Chondrocyte (in vitro differentiated cells): ENCODE measurements around the gene ZNF407. TPM values are rescaled to one million over a fixed set of nuclear protein-coding genes. Genes with fewer than 3 reads are reported as not detected.

ENCODE experiments used
- DNase-seq: peaks from one replicate; pipeline ENCODE4 v3.0.0; 2021; ENCODE audit warnings: mixed read lengths, low spot score
- H3K27ac Mint-ChIP-seq: one replicate; pipeline ENCODE4 v1.8.0; 2021; ENCODE audit warnings: mild to moderate bottlenecking, moderate library complexity, mixed read lengths; ENCODE audit not compliant: unreplicated experiment
- H3K27me3 Mint-ChIP-seq: 2 replicates; pipeline ENCODE4 v1.8.0; 2021; ENCODE audit warnings: low read depth, mixed read lengths
- H3K36me3 Mint-ChIP-seq: 2 replicates; pipeline ENCODE4 v1.8.0; 2021; ENCODE audit warnings: low read depth, mixed read lengths
- H3K4me1 Mint-ChIP-seq: 2 replicates; pipeline ENCODE4 v1.8.0; 2021; ENCODE audit warnings: low read depth, mild to moderate bottlenecking, mixed read lengths
- H3K4me3 Mint-ChIP-seq: one replicate; pipeline ENCODE4 v1.8.0; 2021; ENCODE audit warnings: mild to moderate bottlenecking, moderate library complexity, mixed read lengths; ENCODE audit not compliant: unreplicated experiment
- H3K9me3 Mint-ChIP-seq: 2 replicates; pipeline ENCODE4 v1.8.0; 2021; ENCODE audit warnings: low read depth, mixed read lengths
- total RNA-seq: library from RNA; stranded (reverse); gene quantifications from 3 replicates; pipeline ENCODE4 v1.2.1, GENCODE V29; 2021
- TF ChIP-seq, protein P1 (sequence below): fragments of 200-600 bp; sonication (generic); IDR thresholded peaks from 2 replicates; pipeline ENCODE4 v1.5.0; 2021; ENCODE audit warnings: antibody characterized with exemption, mild to moderate bottlenecking, moderate library complexity

ZNF407 gene
- total RNA-seq, 1 donor from 2014 or later = 10.4 TPM

DNA sequence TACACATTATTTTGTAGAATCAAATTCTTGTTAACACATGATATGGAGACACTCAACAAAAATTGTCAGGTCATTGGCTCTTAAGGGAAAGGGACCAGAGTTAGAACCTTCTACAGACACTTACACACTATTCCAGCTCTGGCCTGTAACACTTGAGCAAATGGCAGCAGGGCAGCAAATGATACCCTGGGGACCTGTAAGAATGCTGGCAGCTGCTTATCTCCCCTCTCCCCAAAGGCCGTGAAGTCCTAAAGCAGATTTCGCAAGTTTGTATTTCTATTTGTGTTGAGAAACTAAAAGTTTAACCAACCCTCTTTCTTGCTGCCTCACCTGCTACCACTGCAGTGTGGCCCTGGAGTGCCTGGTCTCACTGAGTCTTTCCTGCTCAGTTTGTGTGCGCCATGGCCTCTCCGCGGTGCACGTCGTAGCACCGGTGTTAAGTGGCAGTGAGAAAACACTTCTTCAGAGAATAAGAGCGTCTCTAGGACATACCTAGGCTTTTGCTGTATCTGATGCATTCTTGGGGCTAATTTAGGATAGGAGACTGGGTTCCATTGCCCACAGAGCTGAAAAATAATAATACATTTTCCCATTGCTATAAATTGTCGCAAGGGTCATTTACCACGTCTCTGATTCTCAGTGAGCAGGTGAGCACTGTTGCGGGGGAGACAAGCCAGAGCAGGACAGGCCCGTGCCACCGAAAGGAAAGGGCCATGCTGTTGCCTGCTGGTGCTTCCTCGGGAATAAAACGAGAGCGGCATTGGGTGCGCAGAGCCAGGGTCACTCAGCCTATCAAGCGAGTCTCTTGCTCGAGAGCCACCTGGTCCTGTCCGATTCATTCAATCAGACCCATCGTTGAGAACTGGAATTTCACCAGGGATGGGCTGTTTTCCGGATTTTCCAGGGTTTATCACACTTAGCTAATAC lies 406.4 kb downstream of the ZNF407 start:
- Mint-ChIP-seq H3K27me3 (no peaks in the 10 kb centered on the region), H3K36me3 (no peaks in the 10 kb centered on the region), H3K4me3 (no peak overlapping the region), H3K4me1 (peaks cover 9% of the 10 kb centered on the region), H3K27ac (no peak overlapping the region), H3K9me3 (peaks cover 7% of the 10 kb centered on the region)
- DNase-seq = no peak
- TF ChIP-seq, protein P1, sequence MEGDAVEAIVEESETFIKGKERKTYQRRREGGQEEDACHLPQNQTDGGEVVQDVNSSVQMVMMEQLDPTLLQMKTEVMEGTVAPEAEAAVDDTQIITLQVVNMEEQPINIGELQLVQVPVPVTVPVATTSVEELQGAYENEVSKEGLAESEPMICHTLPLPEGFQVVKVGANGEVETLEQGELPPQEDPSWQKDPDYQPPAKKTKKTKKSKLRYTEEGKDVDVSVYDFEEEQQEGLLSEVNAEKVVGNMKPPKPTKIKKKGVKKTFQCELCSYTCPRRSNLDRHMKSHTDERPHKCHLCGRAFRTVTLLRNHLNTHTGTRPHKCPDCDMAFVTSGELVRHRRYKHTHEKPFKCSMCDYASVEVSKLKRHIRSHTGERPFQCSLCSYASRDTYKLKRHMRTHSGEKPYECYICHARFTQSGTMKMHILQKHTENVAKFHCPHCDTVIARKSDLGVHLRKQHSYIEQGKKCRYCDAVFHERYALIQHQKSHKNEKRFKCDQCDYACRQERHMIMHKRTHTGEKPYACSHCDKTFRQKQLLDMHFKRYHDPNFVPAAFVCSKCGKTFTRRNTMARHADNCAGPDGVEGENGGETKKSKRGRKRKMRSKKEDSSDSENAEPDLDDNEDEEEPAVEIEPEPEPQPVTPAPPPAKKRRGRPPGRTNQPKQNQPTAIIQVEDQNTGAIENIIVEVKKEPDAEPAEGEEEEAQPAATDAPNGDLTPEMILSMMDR = no peak

DNA sequence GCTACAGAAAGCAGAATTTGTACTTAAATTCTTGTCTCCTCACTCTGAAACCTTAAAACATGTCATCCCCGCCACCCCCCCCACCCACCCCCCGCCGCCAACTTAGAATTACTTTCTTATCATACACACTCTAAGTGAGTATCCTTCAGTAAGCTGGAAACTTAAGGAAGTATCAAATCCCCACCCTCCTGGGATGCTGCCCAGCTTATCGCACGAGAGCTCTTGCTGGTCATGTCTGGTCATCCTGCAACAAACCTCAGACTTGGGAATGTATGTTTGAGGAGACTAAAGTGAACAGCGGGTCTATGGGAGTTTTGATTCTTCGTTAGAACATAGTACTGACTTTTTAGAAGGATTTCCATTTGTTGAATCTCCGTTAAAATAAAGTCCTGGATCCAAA lies 408.0 kb downstream of the ZNF407 start:
- H3K4me3 Mint-ChIP-seq = no peak overlapping the region
- peaks cover 15% of the 10 kb centered on the region for H3K4me1 Mint-ChIP-seq
- H3K27me3 Mint-ChIP-seq = no peaks in the 10 kb centered on the region
- TF ChIP-seq, protein P1 = no peak
- H3K27ac Mint-ChIP-seq = no peak overlapping the region
- H3K9me3 Mint-ChIP-seq = peaks cover 7% of the 10 kb centered on the region
- no peaks in the 10 kb centered on the region for H3K36me3 Mint-ChIP-seq
- DNase-seq = no peak

DNA sequence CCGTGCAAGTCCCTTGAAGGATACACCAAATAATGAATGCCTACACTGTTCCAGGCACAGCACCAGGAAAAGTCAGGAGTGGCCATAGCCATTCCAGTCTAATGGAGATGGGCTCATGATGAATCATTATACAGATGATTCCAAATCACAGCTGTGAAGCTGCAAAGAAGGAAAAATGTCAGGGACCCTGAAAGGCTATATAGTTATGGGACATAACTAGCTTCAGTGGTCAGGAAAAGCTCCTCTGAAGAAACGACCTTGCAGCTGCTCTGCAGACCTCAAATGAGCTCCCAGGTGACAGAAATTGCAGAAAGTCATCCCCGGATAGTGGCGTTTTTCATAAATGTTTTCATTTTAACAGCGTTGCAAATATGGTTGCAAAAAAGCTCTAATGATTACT lies 410.5 kb downstream of the ZNF407 start:
- no peaks in the 10 kb centered on the region for H3K27me3 Mint-ChIP-seq
- no peak overlapping the region for H3K27ac Mint-ChIP-seq
- TF ChIP-seq, protein P1 = no peak
- DNase-seq = no peak
- H3K36me3 Mint-ChIP-seq = no peaks in the 10 kb centered on the region
- H3K9me3 Mint-ChIP-seq = peaks cover 7% of the 10 kb centered on the region
- H3K4me1 Mint-ChIP-seq = peaks cover 21% of the 10 kb centered on the region
- H3K4me3 Mint-ChIP-seq = no peak overlapping the region

DNA sequence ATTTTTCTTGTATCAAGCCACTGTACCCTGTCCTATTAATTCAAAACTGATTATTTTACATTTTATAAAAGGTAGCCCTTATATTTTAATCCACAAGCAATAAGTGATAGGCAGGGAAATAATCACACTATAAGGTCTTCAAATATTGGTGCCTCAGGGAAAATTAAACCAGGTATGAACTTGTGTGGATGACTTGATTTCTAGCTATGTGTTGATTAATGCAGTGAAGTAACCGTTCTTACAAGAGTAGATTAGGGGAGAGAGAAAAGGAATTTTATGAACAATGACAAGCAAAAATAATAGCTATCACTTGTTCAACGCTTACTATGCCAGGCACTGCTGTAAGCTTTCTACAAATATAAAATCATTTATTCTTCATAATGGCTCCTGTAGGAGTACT lies 411.6 kb downstream of the ZNF407 start:
- no peaks in the 10 kb centered on the region for H3K27me3 Mint-ChIP-seq

DNA sequence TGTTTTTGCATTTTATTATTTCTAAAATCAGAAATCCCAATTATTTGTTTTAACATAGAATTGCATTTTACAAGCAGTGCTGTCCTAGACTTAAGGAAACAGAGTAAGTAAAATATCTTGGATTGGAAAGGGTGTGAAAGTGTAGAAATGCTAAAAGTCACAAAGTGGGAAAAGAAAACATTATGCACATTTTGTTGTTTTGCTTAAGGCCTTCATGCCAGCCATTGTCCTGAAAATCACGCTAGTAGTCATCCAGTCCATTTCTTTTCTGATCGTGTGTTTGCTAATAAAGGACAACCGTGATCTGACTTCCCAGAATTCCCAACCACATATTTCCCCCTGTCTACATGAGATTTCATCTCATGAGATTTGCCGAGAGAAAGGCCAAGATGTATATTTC lies 412.2 kb downstream of the ZNF407 start:
- Mint-ChIP-seq H3K9me3 (peaks cover 7% of the 10 kb centered on the region), H3K36me3 (no peaks in the 10 kb centered on the region), H3K27ac (no peak overlapping the region), H3K4me3 (no peak overlapping the region), H3K27me3 (no peaks in the 10 kb centered on the region), H3K4me1 (peaks cover 12% of the 10 kb centered on the region)
- no peak for DNase-seq
- TF ChIP-seq, protein P1 = no peak

More for the DNA sequence above, 411.6 kb downstream of the ZNF407 start:
- Mint-ChIP-seq H3K27ac (no peak overlapping the region), H3K4me3 (no peak overlapping the region), H3K9me3 (peaks cover 7% of the 10 kb centered on the region), H3K4me1 (peaks cover 12% of the 10 kb centered on the region), H3K36me3 (no peaks in the 10 kb centered on the region)
- TF ChIP-seq, protein P1 = no peak
- DNase-seq = no peak
